NCI-H2227 treated with DMSO at 0.1 percent for 48 hours (cell line): ENCODE results near the gene UBAP1L.
A peak's percentile ranks its signal among the peaks of the same experiment; 100 is the strongest.
"Not testable (repeated sequence)": the region's sequence is repeated elsewhere in the genome, so short reads cannot be mapped to it uniquely, and the experiment has no call there.

Experiments used
- DNase-seq: peaks from one replicate; lab custom pipeline; 2025; lab: John Stamatoyannopoulos, UW

UBAP1L gene

GRCh38 chr15:65066001-65066634 lies 48.9 kb downstream of the UBAP1L start:
- DNase-seq = no peak

- DNase-seq = no peak
These were observed 52.3 kb downstream of the UBAP1L start for GRCh38 chr15:65062726-65063125.

- no peak for DNase-seq
These were observed 52.9 kb downstream of the UBAP1L start for GRCh38 chr15:65062061-65062460.

GRCh38 chr15:65060641-65061397 lies 54.2 kb downstream of the UBAP1L start:
- no peak for DNase-seq

- DNase-seq = no peak
These were observed 54.9 kb downstream of the UBAP1L start for GRCh38 chr15:65059931-65060596.

GRCh38 chr15:65059369-65059750 lies 55.6 kb downstream of the UBAP1L start:
- no peak for DNase-seq

- no peak for DNase-seq
These were observed 56.3 kb downstream of the UBAP1L start for GRCh38 chr15:65058394-65059368.

- DNase-seq = no peak
These were observed 57.5 kb downstream of the UBAP1L start for GRCh38 chr15:65057549-65057940.

- DNase-seq = no peak
These were observed 58.0 kb downstream of the UBAP1L start for GRCh38 chr15:65056868-65057548.

GRCh38 chr15:65056106-65056505 lies 58.9 kb downstream of the UBAP1L start:
- no peak for DNase-seq

- DNase-seq = no peak
These were observed 59.7 kb downstream of the UBAP1L start for GRCh38 chr15:65055201-65055870.

GRCh38 chr15:65054333-65055200 lies 60.4 kb downstream of the UBAP1L start:
- DNase-seq = peak; percentile 17

GRCh38 chr15:65052956-65053355 lies 62.0 kb downstream of the UBAP1L start:
- no peak for DNase-seq

GRCh38 chr15:65051266-65051665 lies 63.7 kb downstream of the UBAP1L start:
- DNase-seq = no peak

GRCh38 chr15:65050270-65050669 lies 64.7 kb downstream of the UBAP1L start:
- DNase-seq = no peak

- peak; percentile 83 for DNase-seq
These were observed 65.6 kb downstream of the UBAP1L start for GRCh38 chr15:65049418-65049840.

GRCh38 chr15:65048241-65048640 lies 66.8 kb downstream of the UBAP1L start:
- DNase-seq = no peak

GRCh38 chr15:65044724-65045481 lies 70.1 kb downstream of the UBAP1L start, which contains the start of gene SLC51B:
TSS of gene SLC51B (plus strand) at chr15:65045387. CDS start at chr15:65050005, 4,618 bp downstream.
- DNase-seq = no peak

GRCh38 chr15:65044218-65044617 lies 70.8 kb downstream of the UBAP1L start:
- not testable (repeated sequence) for DNase-seq
